Calu3 (cell line): ENCODE measurements around the gene KLHDC3. TPM values are rescaled to one million over a fixed set of nuclear protein-coding genes. Genes with fewer than 3 reads are reported as not detected.
A peak's percentile ranks its signal among the peaks of the same experiment; 100 is the strongest.

Source experiments
- BruUV-seq: library from RNA; stranded (reverse); fragments of 400-500 nt; replicated peaks from 2 replicates; lab custom pipeline; 2021; lab: Mats Ljungman, UMichigan
- CTCF ChIA-PET: fragments of 300-600 bp; sonication (Branson Sonifier 250); formaldehyde crosslinking; loops from one replicate; lab custom pipeline; 2022; ENCODE audit warnings: antibody characterized with exemption; lab: Charles Lee
- DNase-seq: peaks from one replicate; pipeline ENCODE4 v3.0.0; 2022
- H3K27ac Mint-ChIP-seq: one replicate; pipeline ENCODE4 v1.8.0; 2022; ENCODE audit warnings: mixed read lengths; ENCODE audit not compliant: unreplicated experiment
- H3K27me3 Mint-ChIP-seq: one replicate; pipeline ENCODE4 v1.8.0; 2022; ENCODE audit warnings: mixed read lengths; ENCODE audit not compliant: unreplicated experiment
- H3K36me3 Mint-ChIP-seq: one replicate; pipeline ENCODE4 v1.8.0; 2022; ENCODE audit warnings: mild to moderate bottlenecking, moderate library complexity, mixed read lengths; ENCODE audit not compliant: insufficient read depth, unreplicated experiment
- H3K4me1 Mint-ChIP-seq: one replicate; pipeline ENCODE4 v1.8.0; 2022; ENCODE audit warnings: mild to moderate bottlenecking, low read depth, mixed read lengths; ENCODE audit not compliant: unreplicated experiment
- H3K4me3 Mint-ChIP-seq: one replicate; pipeline ENCODE4 v1.8.0; 2022; ENCODE audit warnings: mild to moderate bottlenecking, low read depth, moderate library complexity, mixed read lengths; ENCODE audit not compliant: unreplicated experiment
- H3K9me3 Mint-ChIP-seq: one replicate; pipeline ENCODE4 v1.8.0; 2022; ENCODE audit warnings: low read depth, mixed read lengths; ENCODE audit not compliant: unreplicated experiment
- intact Hi-C: fragments of 100-400 bp; cut with micrococcal nuclease; formaldehyde crosslinking; loops from one replicate; pipeline ENCODE4 v1.10.0; 2022; ENCODE audit not compliant: unreplicated experiment
- total RNA-seq: library from RNA; stranded (reverse); gene quantifications from 2 replicates; pipeline ENCODE4 v1.2.3, GENCODE V29; 2022
- TF ChIP-seq, protein P1 (sequence below): fragments of 200-600 bp; IDR thresholded peaks from one replicate; pipeline ENCODE4 v1.8.0; 2022; ENCODE audit warnings: antibody characterized with exemption; ENCODE audit not compliant: unreplicated experiment

The KLHDC3 gene
- total RNA-seq, 1 experiment from 2014 or later = 85.9 TPM

DNA sequence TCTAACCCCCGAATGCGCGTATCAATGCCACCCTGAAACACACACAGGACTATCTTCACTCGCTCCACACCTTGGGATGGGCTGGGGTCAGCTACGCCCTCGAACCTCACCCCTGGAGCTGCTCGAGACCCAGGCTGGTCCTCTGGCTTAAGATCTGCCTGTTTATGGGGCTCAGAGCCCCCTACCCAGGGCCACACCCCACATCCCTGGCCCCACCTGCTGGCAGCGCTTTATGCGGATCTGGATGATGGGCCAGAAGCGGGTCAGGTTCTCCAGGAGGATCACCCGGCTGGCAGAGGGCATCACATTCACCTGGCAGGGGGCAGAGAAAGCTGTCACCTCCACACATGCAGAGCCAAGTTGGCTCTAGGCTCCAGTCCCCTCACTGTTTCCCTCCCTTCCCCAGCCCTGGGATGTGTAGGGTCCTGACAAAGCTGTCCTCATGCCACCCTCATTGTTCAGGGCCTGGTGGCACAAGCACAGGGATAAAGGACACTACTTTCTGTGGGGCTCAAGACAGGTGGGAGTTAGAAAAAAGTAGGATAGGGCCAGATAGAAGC, 31.4 kb downstream of the KLHDC3 start:
- CTCF ChIA-PET = no interaction called here
- DNase-seq = no peak
- no peaks in the 10 kb centered on the region for H3K27me3 Mint-ChIP-seq
- H3K9me3 Mint-ChIP-seq = no peaks in the 10 kb centered on the region
- no TSS peak for BruUV-seq
- intact Hi-C loops = no loop called here
- H3K4me1 Mint-ChIP-seq = no peaks in the 10 kb centered on the region
- no peak overlapping the region for H3K4me3 Mint-ChIP-seq
- H3K27ac Mint-ChIP-seq = no peak overlapping the region
- TF ChIP-seq, protein P1, sequence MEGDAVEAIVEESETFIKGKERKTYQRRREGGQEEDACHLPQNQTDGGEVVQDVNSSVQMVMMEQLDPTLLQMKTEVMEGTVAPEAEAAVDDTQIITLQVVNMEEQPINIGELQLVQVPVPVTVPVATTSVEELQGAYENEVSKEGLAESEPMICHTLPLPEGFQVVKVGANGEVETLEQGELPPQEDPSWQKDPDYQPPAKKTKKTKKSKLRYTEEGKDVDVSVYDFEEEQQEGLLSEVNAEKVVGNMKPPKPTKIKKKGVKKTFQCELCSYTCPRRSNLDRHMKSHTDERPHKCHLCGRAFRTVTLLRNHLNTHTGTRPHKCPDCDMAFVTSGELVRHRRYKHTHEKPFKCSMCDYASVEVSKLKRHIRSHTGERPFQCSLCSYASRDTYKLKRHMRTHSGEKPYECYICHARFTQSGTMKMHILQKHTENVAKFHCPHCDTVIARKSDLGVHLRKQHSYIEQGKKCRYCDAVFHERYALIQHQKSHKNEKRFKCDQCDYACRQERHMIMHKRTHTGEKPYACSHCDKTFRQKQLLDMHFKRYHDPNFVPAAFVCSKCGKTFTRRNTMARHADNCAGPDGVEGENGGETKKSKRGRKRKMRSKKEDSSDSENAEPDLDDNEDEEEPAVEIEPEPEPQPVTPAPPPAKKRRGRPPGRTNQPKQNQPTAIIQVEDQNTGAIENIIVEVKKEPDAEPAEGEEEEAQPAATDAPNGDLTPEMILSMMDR = no peak
- peaks cover 43% of the 10 kb centered on the region for H3K36me3 Mint-ChIP-seq

DNA sequence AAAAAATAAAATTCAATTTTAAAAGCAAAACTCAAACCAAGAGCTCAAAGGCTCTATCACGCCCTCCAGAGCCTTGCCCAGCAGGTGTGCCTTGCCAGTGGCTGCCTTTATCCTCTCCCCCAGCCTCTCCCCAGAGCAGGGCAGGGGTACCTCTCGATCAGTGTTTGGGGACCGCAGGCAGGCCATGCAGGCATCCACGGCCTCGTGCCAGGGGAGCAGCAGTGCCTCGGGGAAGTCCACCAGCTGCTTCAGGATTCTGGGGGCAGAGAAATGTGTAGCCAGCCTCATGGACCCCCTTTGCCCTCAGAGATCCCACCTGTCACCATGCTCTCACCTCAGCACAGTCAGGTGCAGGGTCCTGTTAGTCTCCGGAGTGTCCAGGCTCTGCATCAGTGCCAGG, 33.9 kb downstream of the KLHDC3 start:
- CTCF ChIA-PET = interaction anchor here (0.6 kb wide), 1 partner anchor 15 kb away, joined by 3 read pairs; no protein-coding TSS in a partner anchor
- intact Hi-C loops = no loop called here
- Mint-ChIP-seq H3K4me1 (peaks cover 10% of the 10 kb centered on the region), H3K36me3 (peaks cover 46% of the 10 kb centered on the region), H3K9me3 (no peaks in the 10 kb centered on the region), H3K27me3 (no peaks in the 10 kb centered on the region), H3K27ac (no peak overlapping the region), H3K4me3 (no peak overlapping the region)
- DNase-seq = no peak
- BruUV-seq = no TSS peak
- TF ChIP-seq, protein P1 = no peak

DNA sequence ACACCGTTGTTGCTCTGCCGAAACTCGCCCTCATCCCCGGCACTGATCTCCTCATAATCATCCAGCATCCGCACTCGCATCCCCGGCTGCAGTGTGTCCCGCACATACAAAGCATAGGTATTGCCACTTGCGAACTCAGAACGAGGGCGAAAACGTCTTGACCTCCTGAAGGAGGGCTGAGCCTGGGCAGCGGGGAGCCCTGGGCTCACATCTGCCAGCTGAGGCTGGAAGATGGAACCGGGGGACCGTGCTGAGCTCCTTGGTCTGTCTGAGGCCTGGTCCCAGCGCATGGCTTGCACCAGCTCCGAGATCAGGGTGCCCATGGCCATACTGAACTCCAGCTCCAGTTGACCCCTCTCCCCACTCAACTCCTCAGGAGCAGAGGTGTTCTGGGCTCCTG, 36.9 kb downstream of the KLHDC3 start:
- TF ChIP-seq, protein P1 = no peak
- H3K27me3 Mint-ChIP-seq = no peaks in the 10 kb centered on the region
- peaks cover 63% of the 10 kb centered on the region for H3K36me3 Mint-ChIP-seq
- no peak overlapping the region for H3K27ac Mint-ChIP-seq
- H3K4me3 Mint-ChIP-seq = no peak overlapping the region
- H3K4me1 Mint-ChIP-seq = peaks cover 13% of the 10 kb centered on the region
- no peak for DNase-seq
- no peaks in the 10 kb centered on the region for H3K9me3 Mint-ChIP-seq
- intact Hi-C loops = no loop called here
- CTCF ChIA-PET = no interaction called here
- BruUV-seq = no TSS peak

DNA sequence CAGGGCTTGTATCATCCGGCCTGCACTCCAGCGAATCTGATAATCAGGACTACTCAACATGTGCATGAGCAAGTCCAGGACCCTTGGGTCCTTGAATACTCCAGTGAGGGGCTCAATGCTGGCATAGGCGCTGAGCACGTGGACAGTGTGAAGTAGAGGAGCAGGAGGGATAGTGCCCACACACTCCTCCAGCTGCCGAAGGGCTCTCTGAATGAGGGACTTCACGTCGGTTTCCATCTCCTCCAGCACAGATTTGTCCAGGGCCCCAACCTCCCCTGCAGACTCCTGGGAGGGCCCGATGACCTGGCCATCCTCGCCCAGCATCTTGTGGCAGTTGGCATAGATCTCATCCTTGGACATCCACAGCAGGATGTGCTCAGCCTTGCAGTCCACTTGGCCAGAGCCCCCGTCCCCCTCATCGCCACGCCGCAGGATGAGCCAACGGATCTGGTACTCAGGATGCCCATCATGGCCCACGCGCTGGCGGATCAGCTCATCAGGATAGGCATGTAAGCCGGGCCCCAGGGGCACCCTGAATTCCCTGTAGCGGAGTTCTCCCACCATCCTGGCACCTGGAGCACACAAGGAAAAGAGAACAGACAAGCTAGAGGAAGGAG, 38.3 kb downstream of the KLHDC3 start:
- Mint-ChIP-seq H3K4me1 (peaks cover 13% of the 10 kb centered on the region), H3K27ac (peak overlapping the region; percentile 88), H3K9me3 (no peaks in the 10 kb centered on the region), H3K36me3 (peaks cover 62% of the 10 kb centered on the region), H3K27me3 (no peaks in the 10 kb centered on the region), H3K4me3 (peak overlapping the region; percentile 97)
- TF ChIP-seq, protein P1 = no peak
- no peak for DNase-seq
- intact Hi-C loops = no loop called here
- CTCF ChIA-PET = no interaction called here
- BruUV-seq = no TSS peak
